ENCODE results near the gene NKIRAS1. TPM values are rescaled to one million over a fixed set of nuclear protein-coding genes. Genes with fewer than 3 reads are reported as not detected.

The NKIRAS1 gene
- 10 to 100 TPM in 3 of 4 donors, 1 to 10 TPM in 1; 3.6 to 25.0 (median 17.3) TPM for total RNA-seq

DNA sequence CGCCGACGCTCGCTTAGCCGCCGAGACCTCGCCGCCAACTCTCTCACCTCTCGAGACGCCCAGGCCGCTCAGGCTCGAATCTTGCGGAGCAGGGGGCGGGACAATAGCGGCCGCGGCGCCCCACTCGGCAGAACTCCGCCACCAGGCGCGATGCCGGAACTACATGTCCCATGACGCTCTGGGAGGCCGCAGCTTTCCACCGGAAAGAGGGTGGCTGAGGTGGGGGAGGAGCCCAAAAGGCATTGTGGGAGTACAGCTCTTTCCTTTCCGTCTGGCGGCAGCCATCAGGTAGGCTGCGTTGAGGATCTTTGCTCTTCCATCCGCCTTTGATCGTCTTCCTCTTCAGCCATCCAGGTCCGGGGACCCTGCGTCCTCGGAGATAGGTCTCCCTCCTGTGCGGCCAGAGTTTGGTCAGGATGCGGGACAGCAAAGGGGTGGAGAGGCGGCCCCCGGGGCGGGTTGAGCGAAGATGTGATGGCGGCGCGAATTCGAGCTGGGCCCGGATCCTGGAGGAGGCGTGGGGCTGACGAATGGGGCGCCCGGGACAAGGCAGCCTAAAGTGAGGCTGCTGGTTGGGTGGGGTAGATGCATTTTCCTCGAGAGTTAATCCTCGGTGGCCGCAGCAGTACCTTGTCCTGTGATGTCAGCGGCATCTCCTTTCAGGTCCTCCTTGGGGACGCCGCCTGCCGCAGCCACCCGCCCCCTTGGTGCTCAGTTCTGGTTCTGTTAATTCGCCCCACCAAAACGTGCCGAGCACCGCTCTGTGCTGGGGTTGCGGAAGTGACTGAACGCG is at the start of gene NKIRAS1, which contains the start of gene RPL15:
NKIRAS1 (minus strand) TSS at position 105 of the 793 bp plus-strand sequence. CDS start 6,086 bp downstream, outside the sequence.
RPL15 (plus strand) TSS at position 247 of the 793 bp plus-strand sequence. CDS start 728 bp downstream, outside the sequence.
- peaks cover 0 to 4% of the 10 kb centered on the region in 2 donors for H3K4me1 ChIP-seq
- peak; percentile 97 to 98 for DNase-seq
- no peaks in the 10 kb centered on the region for H3K9me3 ChIP-seq
- H3K4me3 ChIP-seq = peak within 1 kb of the TSS; percentile 78 to 91
- no peaks in the 10 kb centered on the region for H3K27me3 ChIP-seq
- TF ChIP-seq POLR2A (IDR thresholded peaks at IDR 0.05) = peak; percentile 88 to 98
- TF ChIP-seq, protein P1, sequence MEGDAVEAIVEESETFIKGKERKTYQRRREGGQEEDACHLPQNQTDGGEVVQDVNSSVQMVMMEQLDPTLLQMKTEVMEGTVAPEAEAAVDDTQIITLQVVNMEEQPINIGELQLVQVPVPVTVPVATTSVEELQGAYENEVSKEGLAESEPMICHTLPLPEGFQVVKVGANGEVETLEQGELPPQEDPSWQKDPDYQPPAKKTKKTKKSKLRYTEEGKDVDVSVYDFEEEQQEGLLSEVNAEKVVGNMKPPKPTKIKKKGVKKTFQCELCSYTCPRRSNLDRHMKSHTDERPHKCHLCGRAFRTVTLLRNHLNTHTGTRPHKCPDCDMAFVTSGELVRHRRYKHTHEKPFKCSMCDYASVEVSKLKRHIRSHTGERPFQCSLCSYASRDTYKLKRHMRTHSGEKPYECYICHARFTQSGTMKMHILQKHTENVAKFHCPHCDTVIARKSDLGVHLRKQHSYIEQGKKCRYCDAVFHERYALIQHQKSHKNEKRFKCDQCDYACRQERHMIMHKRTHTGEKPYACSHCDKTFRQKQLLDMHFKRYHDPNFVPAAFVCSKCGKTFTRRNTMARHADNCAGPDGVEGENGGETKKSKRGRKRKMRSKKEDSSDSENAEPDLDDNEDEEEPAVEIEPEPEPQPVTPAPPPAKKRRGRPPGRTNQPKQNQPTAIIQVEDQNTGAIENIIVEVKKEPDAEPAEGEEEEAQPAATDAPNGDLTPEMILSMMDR (IDR thresholded peaks at IDR 0.05) = peak; percentile 36 to 84 (median 53)
- H3K36me3 ChIP-seq = no peaks in the 10 kb centered on the region
- intact Hi-C loops (cut with DNase I; ENCODE audit: low total_unique reads) = no loop called here
- H3K27ac ChIP-seq = peak within 1 kb of the TSS; percentile 94 to 95

DNA sequence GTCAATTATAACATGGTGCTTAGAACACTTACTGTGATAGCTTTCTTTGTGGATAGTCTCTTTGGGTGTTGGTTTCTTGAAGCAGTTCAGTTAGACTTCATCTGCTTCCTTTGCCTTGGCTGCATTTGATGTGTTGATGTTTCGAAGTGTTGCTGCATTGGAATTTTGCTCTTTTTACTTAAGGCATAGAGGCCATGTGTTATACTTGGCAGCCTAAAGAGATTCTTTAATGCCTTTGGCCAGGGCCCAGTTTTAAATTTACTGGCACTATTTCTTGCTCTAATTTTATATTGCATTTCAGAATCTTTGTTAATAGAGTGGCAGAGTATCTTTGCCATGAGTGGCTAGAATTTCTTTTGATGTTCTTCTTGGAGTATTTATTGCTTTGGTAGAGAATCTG is 49.5 kb upstream of the NKIRAS1 start:
- Histone ChIP-seq H3K4me1 (peaks cover 0 to 7% of the 10 kb centered on the region in 2 donors), H3K36me3 (no peaks in the 10 kb centered on the region), H3K27me3 (no peaks in the 10 kb centered on the region), H3K4me3 (no peak overlapping the region), H3K27ac (peak overlapping the region in 1 of 2 donors; percentile 18), H3K9me3 (no peaks in the 10 kb centered on the region)
- intact Hi-C loops (cut with DNase I; ENCODE audit: low total_unique reads) = no loop called here
- TF ChIP-seq, protein P1 (IDR thresholded peaks at IDR 0.05) = no peak
- TF ChIP-seq POLR2A (IDR thresholded peaks at IDR 0.05) = no peak
- DNase-seq = no peak

DNA sequence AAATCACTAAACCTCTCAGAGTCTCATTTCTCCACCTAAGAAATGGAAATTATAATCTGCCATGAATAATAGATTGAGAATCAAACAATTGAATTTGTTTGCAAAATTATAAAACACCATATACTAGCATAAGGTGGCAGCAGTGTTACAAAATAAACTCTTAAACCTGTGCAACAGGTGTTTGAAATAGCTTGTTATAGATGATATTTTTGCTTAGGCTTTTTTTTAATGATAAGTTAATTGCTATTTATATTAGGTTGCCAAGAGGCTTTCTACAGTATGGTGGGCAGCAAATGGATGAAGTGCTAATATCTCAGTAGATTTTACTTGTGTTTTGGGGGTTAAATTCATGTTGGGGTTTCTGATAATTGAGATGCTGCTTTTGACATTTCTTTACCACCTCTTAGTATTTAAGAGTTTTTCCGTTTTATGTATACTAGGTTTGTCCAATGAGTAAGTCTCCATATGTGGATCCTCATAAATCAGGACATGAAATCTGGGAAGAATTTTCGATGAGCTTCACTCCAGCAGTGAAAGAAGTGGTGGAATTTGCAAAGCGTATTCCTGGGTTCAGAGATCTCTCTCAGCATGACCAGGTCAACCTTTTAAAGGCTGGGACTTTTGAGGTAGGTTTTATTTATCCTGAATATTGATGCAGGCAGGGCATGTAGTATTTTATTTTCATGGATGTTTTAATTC is 47.9 kb upstream of the NKIRAS1 start:
- H3K4me3 ChIP-seq = no peak overlapping the region
- no peaks in the 10 kb centered on the region for H3K36me3 ChIP-seq
- H3K4me1 ChIP-seq = peaks cover 0 to 15% of the 10 kb centered on the region in 2 donors
- intact Hi-C loops (cut with DNase I; ENCODE audit: low total_unique reads) = no loop called here
- no peaks in the 10 kb centered on the region for H3K27me3 ChIP-seq
- H3K9me3 ChIP-seq = no peaks in the 10 kb centered on the region
- no peak for DNase-seq
- no peak overlapping the region for H3K27ac ChIP-seq
- no peak for TF ChIP-seq POLR2A (IDR thresholded peaks at IDR 0.05)
- TF ChIP-seq, protein P1 (IDR thresholded peaks at IDR 0.05) = no peak

DNA sequence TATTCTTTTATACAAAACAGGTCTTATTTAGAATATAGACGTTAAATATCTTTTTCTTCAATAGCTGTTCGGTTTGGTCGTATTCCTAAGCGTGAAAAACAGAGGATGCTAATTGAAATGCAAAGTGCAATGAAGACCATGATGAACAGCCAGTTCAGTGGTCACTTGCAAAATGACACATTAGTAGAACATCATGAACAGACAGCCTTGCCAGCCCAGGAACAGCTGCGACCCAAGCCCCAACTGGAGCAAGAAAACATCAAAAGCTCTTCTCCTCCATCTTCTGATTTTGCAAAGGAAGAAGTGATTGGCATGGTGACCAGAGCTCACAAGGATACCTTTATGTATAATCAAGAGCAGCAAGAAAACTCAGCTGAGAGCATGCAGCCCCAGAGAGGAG is 45.1 kb upstream of the NKIRAS1 start:
- TF ChIP-seq, protein P1 (IDR thresholded peaks at IDR 0.05) = no peak
- no peak for TF ChIP-seq POLR2A (IDR thresholded peaks at IDR 0.05)
- Histone ChIP-seq H3K36me3 (no peaks in the 10 kb centered on the region), H3K27me3 (no peaks in the 10 kb centered on the region), H3K9me3 (no peaks in the 10 kb centered on the region), H3K27ac (peak overlapping the region in 1 of 2 donors; percentile 35), H3K4me1 (peaks cover 0 to 15% of the 10 kb centered on the region in 2 donors), H3K4me3 (no peak overlapping the region)
- no peak for DNase-seq
- intact Hi-C loops (cut with DNase I; ENCODE audit: low total_unique reads) = no loop called here

DNA sequence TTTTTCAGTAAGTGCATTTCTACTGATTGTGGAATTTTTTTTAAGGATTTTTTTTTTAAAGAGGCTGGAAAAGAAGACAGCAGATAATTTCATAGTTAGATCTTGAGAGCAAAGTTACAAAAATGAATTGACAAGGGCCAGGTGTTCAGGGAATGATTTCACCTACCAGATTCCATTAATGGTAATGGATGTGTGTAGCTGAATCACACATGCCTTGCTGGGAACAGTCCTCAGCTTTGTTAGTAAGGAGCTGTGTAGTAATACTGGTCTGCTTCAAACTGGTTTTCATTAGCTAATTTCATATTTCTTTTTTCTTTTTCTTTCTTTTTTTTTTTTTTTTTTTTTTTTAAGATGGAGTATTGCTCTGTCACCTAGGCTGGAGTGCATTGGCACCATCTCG is 44.3 kb upstream of the NKIRAS1 start:
- TF ChIP-seq, protein P1 (IDR thresholded peaks at IDR 0.05) = no peak
- no peak for TF ChIP-seq POLR2A (IDR thresholded peaks at IDR 0.05)
- H3K4me3 ChIP-seq = no peak overlapping the region

More for the DNA sequence above, 44.3 kb upstream of the NKIRAS1 start:
- H3K36me3 ChIP-seq = no peaks in the 10 kb centered on the region
- no peak for DNase-seq
- H3K4me1 ChIP-seq = peaks cover 0 to 10% of the 10 kb centered on the region in 2 donors
- intact Hi-C loops (cut with DNase I; ENCODE audit: low total_unique reads) = no loop called here
- peak overlapping the region; percentile 30 to 35 for H3K27ac ChIP-seq
- no peaks in the 10 kb centered on the region for H3K9me3 ChIP-seq
- no peaks in the 10 kb centered on the region for H3K27me3 ChIP-seq

Data from uterus (tissue), 4 donors.